Measurements from ENCODE around the gene SLC25A13. TPM values are rescaled to one million over a fixed set of nuclear protein-coding genes. Genes with fewer than 3 reads are reported as not detected.

Gene SLC25A13
- total and polyA plus RNA-seq, 2 of the 4 experiments (the other 2 are of a cell fraction), result 7.4 to 11.7 TPM

- TF ChIP-seq MAZ (IDR thresholded peaks at IDR 0.05; ENCODE audit: borderline replicate concordance, low read depth, low read length) (no peak), ELK1 (IDR thresholded peaks at IDR 0.05; ENCODE audit: borderline replicate concordance, low read depth, low read length) (no peak), RFX5 (IDR thresholded peaks at IDR 0.05; ENCODE audit: low read depth, low read length) (no peak), BHLHE40 (IDR thresholded peaks at IDR 0.05; ENCODE audit: low read depth, low read length) (no peak), CEBPB (IDR thresholded peaks at IDR 0.05; ENCODE audit: low read depth, low read length) (no peak), NFE2L2 (IDR thresholded peaks at IDR 0.05; ENCODE audit: low read depth, low read length) (peak; percentile 26; the same call in 1 of the 2 replicates), CTCF (conservative IDR thresholded peaks at IDR 0.05; ENCODE audit: low read depth, low read length) (no peak), SMC3 (IDR thresholded peaks at IDR 0.05; ENCODE audit: low read depth, low read length) (no peak)
- H3K4me3 ChIP-seq (ENCODE audit: insufficient read depth, low read depth, low read length), result no peak overlapping the region
- intact Hi-C loops (cut with micrococcal nuclease) (no loop called here), in situ Hi-C loops (cut with MboI; ENCODE audit: low sequenced_read_pairs) (no loop called here), dilution Hi-C loops (cut with HindIII; ENCODE audit: low sequenced_read_pairs, unreplicated experiment) (no loop called here)
- no peak overlapping the region for H2BK120ac ChIP-seq (ENCODE audit: low read depth, low read length)
- peaks cover 3% of the 10 kb centered on the region for H3K4me1 ChIP-seq (ENCODE audit: control insufficient read depth, insufficient read depth, low read length)
- H4K8ac ChIP-seq (ENCODE audit: low read depth in 2 of 2, low read length in 2 of 2), result no peak overlapping the region
- H4K5ac ChIP-seq (ENCODE audit: low read depth, low read length), result no peak overlapping the region
- no peaks in the 10 kb centered on the region for H3K27me3 ChIP-seq (ENCODE audit: control insufficient read depth, insufficient read depth, low read length)
- H2BK15ac ChIP-seq (ENCODE audit: low read depth, low read length), result no peak overlapping the region
- H2AK9ac ChIP-seq (replicated peaks; ENCODE audit: low read depth, low read length, poor library complexity), result no peak overlapping the region
- no TSS peak for BruUV-seq (replicated peaks)
- no peak overlapping the region for H3K27ac ChIP-seq (ENCODE audit: insufficient read depth, low read length)
- no peak overlapping the region for H3K9ac ChIP-seq (ENCODE audit: low read depth, low read length)
- H3K79me1 ChIP-seq (ENCODE audit: low read depth in 1 of 2, low read length in 2 of 2), result no peaks in the 10 kb centered on the region
- no peak overlapping the region for H2AFZ ChIP-seq (replicated peaks; ENCODE audit: low read length, poor library complexity)
- H2BK5ac ChIP-seq (ENCODE audit: low read depth, low read length, poor library complexity, severe bottlenecking), result no peak overlapping the region
- H3K23ac ChIP-seq (ENCODE audit: low read depth, low read length), result no peak overlapping the region
- ChIA-PET POLR2A (ENCODE audit: unreplicated experiment) (interaction anchor here (0.6 kb wide), 1 partner anchor 45 kb away, joined by 3 read pairs; no protein-coding TSS in a partner anchor), CTCF (interaction anchor here (1.2 kb wide), 1 partner anchor 13 kb away, joined by 4 read pairs; no protein-coding TSS in a partner anchor)
- H3K18ac ChIP-seq (ENCODE audit: low read depth, low read length), result no peak overlapping the region
- H3K9me1 ChIP-seq (ENCODE audit: insufficient read depth, low read length), result peaks cover 3% of the 10 kb centered on the region; the same call in 1 of the 2 replicates
- DNase-seq (peak; percentile 46), ATAC-seq (ENCODE audit: low read depth) (peak; percentile 37; the same call in 1 of the 2 replicates)
- H3K4me2 ChIP-seq (ENCODE audit: low read depth, low read length), result no peak overlapping the region
- no peak overlapping the region for H4K91ac ChIP-seq (ENCODE audit: insufficient read depth, low read depth, low read length)
- H2AK5ac ChIP-seq (ENCODE audit: low read depth, low read length), result no peak overlapping the region
- no peaks in the 10 kb centered on the region for H4K20me1 ChIP-seq (ENCODE audit: insufficient read depth, low read length)
- no peak overlapping the region for H2BK20ac ChIP-seq (ENCODE audit: low read depth, low read length)
- no peaks in the 10 kb centered on the region for H3K9me3 ChIP-seq (ENCODE audit: control insufficient read depth, insufficient read depth, low read length)
- no peak overlapping the region for H3K14ac ChIP-seq (replicated peaks; ENCODE audit: low read depth, low read length)
- H3K56ac ChIP-seq (ENCODE audit: extremely low read depth, insufficient read depth, low read length), result no peak overlapping the region
- no CpG with 5 or more reads among the region's 5 CpGs for WGBS, 2 experiments (ENCODE audit: extremely low coverage in 2 of 2, insufficient read length in 1 of 2)
- H3K36me3 ChIP-seq (ENCODE audit: control insufficient read depth, insufficient read depth, low read length), result no peaks in the 10 kb centered on the region
- no peak overlapping the region for H3K4ac ChIP-seq (ENCODE audit: low read depth, low read length)
These were observed 233.3 kb downstream of the SLC25A13 start for GRCh38 chr7:96088579-96088978.

Measured in IMR-90 (cell line).